DND-41 (cell line): ENCODE results near the gene NPHS1.

Experiments used
- ATAC-seq: fragments of 200-7000 bp; cut with Tn5 transposase; 3 replicates; pipeline ENCODE4 v1.9.1; 2021; ENCODE audit warnings: low read depth; ENCODE audit not compliant: insufficient read depth
- DNase-seq: peaks from one replicate; pipeline ENCODE4 v3.0.0-alpha.2; 2020
- H2AFZ ChIP-seq: 2 replicates; pipeline ENCODE4 v1.6.0; 2012; ENCODE audit warnings: low read depth, low read length
- H3K27ac ChIP-seq: 2 replicates; pipeline ENCODE4 v1.5.1; 2012; ENCODE audit warnings: low read length, inconsistent platforms
- H3K27me3 ChIP-seq: fragments of 200-600 bp; sonication (generic); 2 replicates; pipeline ENCODE4 v1.6.0; 2012; ENCODE audit warnings: low read length, mild to moderate bottlenecking, inconsistent platforms; ENCODE audit not compliant: insufficient read depth, poor library complexity
- H3K36me3 ChIP-seq: 2 replicates; pipeline ENCODE4 v1.5.1; 2012; ENCODE audit warnings: low read length, inconsistent platforms; ENCODE audit not compliant: insufficient read depth
- H3K4me1 ChIP-seq: 2 replicates; pipeline ENCODE4 v1.5.1; 2012; ENCODE audit warnings: mild to moderate bottlenecking, low read length; ENCODE audit not compliant: insufficient read depth
- H3K4me2 ChIP-seq: 2 replicates; pipeline ENCODE4 v1.6.0; 2012; ENCODE audit warnings: mild to moderate bottlenecking, moderate library complexity, low read length, inconsistent platforms; ENCODE audit not compliant: insufficient read depth
- H3K4me3 ChIP-seq, 2 experiments: fragments of 200-600 bp in 1 of 2; shearing (Covaris generic) in 1 of 2; 2 replicates each; pipeline ENCODE4 v1.5.1; 2012 to 2016; ENCODE audit warnings: inconsistent platforms in 2 of 2, low read length in 2 of 2, mild to moderate bottlenecking in 2 of 2, low read depth in 1 of 2, moderate library complexity in 1 of 2
- H3K79me2 ChIP-seq: 2 replicates; pipeline ENCODE4 v1.6.0; 2012; ENCODE audit warnings: low read length, inconsistent platforms; ENCODE audit not compliant: insufficient read depth
- H3K9ac ChIP-seq: 2 replicates; pipeline ENCODE4 v1.6.0; 2012; ENCODE audit warnings: low read depth, mild to moderate bottlenecking, inconsistent platforms, low read length, moderate library complexity
- H3K9me3 ChIP-seq: 2 replicates; pipeline ENCODE4 v1.5.1; 2012; ENCODE audit warnings: low read length, moderate library complexity, mild to moderate bottlenecking, inconsistent platforms; ENCODE audit not compliant: insufficient read depth, severe bottlenecking
- H4K20me1 ChIP-seq: 2 replicates; pipeline ENCODE4 v1.6.0; 2012; ENCODE audit warnings: low read length; ENCODE audit not compliant: insufficient read depth
- CTCF ChIP-seq: IDR thresholded peaks from 2 replicates; pipeline ENCODE4 v1.5.1; 2012; ENCODE audit warnings: borderline replicate concordance, low read length, moderate library complexity, mild to moderate bottlenecking; ENCODE audit not compliant: poor library complexity, severe bottlenecking; ENCODE audit errors: extremely low read depth
- EZH2 ChIP-seq: IDR thresholded peaks from 3 replicates; pipeline ENCODE4 v1.6.1; 2012; ENCODE audit warnings: borderline replicate concordance, low read depth, mild to moderate bottlenecking, moderate library complexity, low read length, inconsistent platforms; ENCODE audit not compliant: severe bottlenecking

Gene NPHS1

GRCh38 chr19:35848486-35848885 lies 3.8 kb downstream of the NPHS1 start:
- ATAC-seq (no peak), DNase-seq (no peak)

GRCh38 chr19:35847911-35848310 lies 4.4 kb downstream of the NPHS1 start:
- Histone ChIP-seq H3K9ac (no peak overlapping the region), H3K4me1 (no peaks in the 10 kb centered on the region), H3K27ac (no peak overlapping the region), H3K4me3 (no peak overlapping the region), H3K79me2 (no peaks in the 10 kb centered on the region), H3K36me3 (no peaks in the 10 kb centered on the region), H4K20me1 (no peaks in the 10 kb centered on the region; the same call in 1 of the 2 replicates), H2AFZ (no peak overlapping the region), H3K9me3 (no peaks in the 10 kb centered on the region), H3K4me2 (no peak overlapping the region), H3K27me3 (no peaks in the 10 kb centered on the region)
- no peak for DNase-seq
- ATAC-seq, result no peak
- no peak for TF ChIP-seq CTCF
- no peak for TF ChIP-seq EZH2

More at GRCh38 chr19:35848486-35848885, 3.8 kb downstream of the NPHS1 start:
- Histone ChIP-seq H3K27me3 (no peaks in the 10 kb centered on the region), H3K4me3 (no peak overlapping the region), H3K4me2 (no peak overlapping the region), H3K9ac (no peak overlapping the region), H4K20me1 (no peaks in the 10 kb centered on the region; the same call in 1 of the 2 replicates), H3K27ac (no peak overlapping the region), H3K36me3 (no peaks in the 10 kb centered on the region), H2AFZ (no peak overlapping the region), H3K4me1 (no peaks in the 10 kb centered on the region), H3K9me3 (no peaks in the 10 kb centered on the region), H3K79me2 (no peaks in the 10 kb centered on the region)
- TF ChIP-seq EZH2, result no peak
- no peak for TF ChIP-seq CTCF

GRCh38 chr19:35846038-35846668 lies 6.2 kb downstream of the NPHS1 start:
- ATAC-seq (no peak), DNase-seq (no peak)
- H3K9me3 ChIP-seq, result no peaks in the 10 kb centered on the region
- H3K27ac ChIP-seq, result no peak overlapping the region
- H3K4me1 ChIP-seq, result no peaks in the 10 kb centered on the region
- no peaks in the 10 kb centered on the region; the same call in 1 of the 2 replicates for H4K20me1 ChIP-seq
- H3K27me3 ChIP-seq, result no peaks in the 10 kb centered on the region
- no peak overlapping the region for H3K4me3 ChIP-seq
- no peaks in the 10 kb centered on the region for H3K36me3 ChIP-seq
- no peak for TF ChIP-seq EZH2
- TF ChIP-seq CTCF, result no peak
- H3K79me2 ChIP-seq, result no peaks in the 10 kb centered on the region
- no peak overlapping the region for H3K9ac ChIP-seq
- H2AFZ ChIP-seq, result no peak overlapping the region
- H3K4me2 ChIP-seq, result no peak overlapping the region
